ENCODE data around the gene TOM1L2.

DNA sequence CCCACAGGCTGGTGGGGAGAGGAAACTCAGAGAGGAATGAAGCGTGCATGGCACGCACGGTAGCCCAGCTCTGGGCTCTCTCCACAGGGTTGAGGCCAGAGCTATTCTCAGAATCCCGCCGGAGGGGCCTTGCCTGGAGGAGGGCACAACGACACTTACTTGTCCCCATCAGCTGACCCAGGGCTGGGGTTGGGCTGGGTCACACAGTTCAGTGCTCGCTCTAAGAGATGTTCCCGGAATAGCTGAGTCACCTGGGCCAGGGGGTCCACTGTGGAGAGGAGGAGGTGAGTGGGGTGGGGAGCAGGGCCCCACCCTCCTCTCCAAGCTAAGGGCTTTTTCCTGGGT is 157.2 kb downstream of the TOM1L2 start:
- TF ChIP-seq CTCF (IDR thresholded peaks at IDR 0.05) (no peak), POLR2A (IDR thresholded peaks at IDR 0.05) (no peak)
